H1 (cell line): ENCODE results near the gene SEZ6L. TPM values are rescaled to one million over a fixed set of nuclear protein-coding genes. Genes with fewer than 3 reads are reported as not detected.

Experiments
- CTCF ChIA-PET: fragments of 300-600 bp; sonication (Branson Sonifier 250); formaldehyde crosslinking; loops from one replicate; lab custom pipeline; 2021; ENCODE audit not compliant: partially characterized antibody; lab: Charles Lee
- POLR2A ChIA-PET: fragments of 300-600 bp; sonication (Branson Sonifier 250); formaldehyde crosslinking; loops from one replicate; lab custom pipeline; 2021; ENCODE audit warnings: inconsistent platforms; ENCODE audit not compliant: partially characterized antibody; lab: Charles Lee
- DNase-seq, 2 experiments: peaks; one replicate each; pipeline versions ENCODE4 v3.0.0 to v3.0.0-alpha.2; 2010 to 2022; ENCODE audit warnings: low spot score in 2 of 2, low read depth in 1 of 2, mixed read lengths in 1 of 2
- FAIRE-seq: peaks from 2 replicates; lab custom pipeline; 2011; peaks lifted over from hg19 to GRCh38; lab: Jason Lieb, UNC
- H2AFZ ChIP-seq: 2 replicates; pipeline ENCODE4 v1.8.1; 2012; ENCODE audit warnings: low read length, inconsistent platforms
- H2AK5ac ChIP-seq: 2 replicates; pipeline ENCODE4 v1.6.1; 2013; ENCODE audit warnings: low read depth, low read length
- H2BK120ac ChIP-seq: replicated peaks from 2 replicates; pipeline ENCODE3; 2013; ENCODE audit warnings: low read depth, low read length, inconsistent platforms
- H2BK12ac ChIP-seq: 2 replicates; pipeline ENCODE4 v1.6.1; 2013; ENCODE audit warnings: low read depth, low read length
- H2BK15ac ChIP-seq: 2 replicates; pipeline ENCODE4 v1.6.1; 2013; ENCODE audit warnings: low read length
- H2BK20ac ChIP-seq: 2 replicates; pipeline ENCODE4 v1.6.1; 2013; ENCODE audit warnings: low read length
- H2BK5ac ChIP-seq: 2 replicates; pipeline ENCODE4 v1.6.1; 2013; ENCODE audit warnings: low read depth, low read length
- H3K14ac ChIP-seq: 2 replicates; pipeline ENCODE4 v1.6.1; 2013; ENCODE audit warnings: inconsistent platforms; ENCODE audit not compliant: insufficient read length
- H3K18ac ChIP-seq: 2 replicates; pipeline ENCODE4 v1.6.1; 2013; ENCODE audit warnings: low read length; ENCODE audit errors: extremely low read depth
- H3K23ac ChIP-seq: 2 replicates; pipeline ENCODE4 v1.6.1; 2013; ENCODE audit warnings: inconsistent platforms; ENCODE audit not compliant: insufficient read length
- H3K23me2 ChIP-seq: 2 replicates; pipeline ENCODE4 v1.6.1; 2013; ENCODE audit warnings: low read depth, low read length
- H3K27ac ChIP-seq: 2 replicates; pipeline ENCODE4 v1.6.1; 2011; ENCODE audit warnings: low read depth, low read length, inconsistent platforms
- H3K27me3 ChIP-seq, 4 experiments: replicated peaks in 1 of 4; 1 replicate in 1 of 4; 2 replicates in 3 of 4; pipeline versions ENCODE4 v1.6.1 to v1.8.1; 2011 to 2013; ENCODE audit warnings: low read length in 3 of 4, mild to moderate bottlenecking in 3 of 4, inconsistent platforms in 2 of 4, mixed read lengths in 2 of 4, moderate library complexity in 1 of 4; ENCODE audit not compliant: control insufficient read depth in 3 of 4, insufficient read depth in 3 of 4; ENCODE audit errors: extremely low read depth in 1 of 4
- H3K36me3 ChIP-seq, 4 experiments: 2 replicates each; pipeline versions ENCODE4 v1.6.1 to v1.8.1; 2011 to 2013; ENCODE audit warnings: mild to moderate bottlenecking in 4 of 4, low read length in 3 of 4, moderate library complexity in 2 of 4, control low read depth in 1 of 4, inconsistent platforms in 1 of 4; ENCODE audit not compliant: insufficient read depth in 4 of 4, control insufficient read depth in 2 of 4
- H3K4ac ChIP-seq: replicated peaks from 2 replicates; pipeline ENCODE3; 2013; ENCODE audit warnings: low read length, low read depth, mixed read lengths, inconsistent platforms; ENCODE audit not compliant: insufficient read length
- H3K4me1 ChIP-seq, 4 experiments: replicated peaks in 1 of 4; 1 replicate in 1 of 4; 2 replicates in 3 of 4; pipeline versions ENCODE4 v1.6.1 to v1.8.1; 2011 to 2013; ENCODE audit warnings: low read length in 3 of 4, inconsistent platforms in 2 of 4, mixed read lengths in 1 of 4; ENCODE audit not compliant: insufficient read depth in 4 of 4, control insufficient read depth in 3 of 4
- H3K4me2 ChIP-seq, 2 experiments: 2 replicates each; pipeline versions ENCODE4 v1.6.1 to v1.8.1; 2011 to 2013; ENCODE audit warnings: low read depth in 2 of 2, low read length in 2 of 2, control low read depth in 1 of 2, inconsistent platforms in 1 of 2, mild to moderate bottlenecking in 1 of 2; ENCODE audit not compliant: insufficient read depth in 1 of 2
- H3K4me3 ChIP-seq, 4 experiments: fragments of 200-600, 300-600 bp in 1 of 4; sonication (generic), shearing (Covaris generic), sonication (Bioruptor Twin) in 1 of 4; 2 replicates each; pipeline versions ENCODE4 v1.5.1 to v1.8.1; 2011 to 2016; ENCODE audit warnings: low read length in 4 of 4, low read depth in 3 of 4, control low read depth in 2 of 4, inconsistent platforms in 2 of 4, mild to moderate bottlenecking in 2 of 4, mixed read lengths in 1 of 4, moderate library complexity in 1 of 4; ENCODE audit not compliant: insufficient read depth in 2 of 4; ENCODE audit errors: extremely low read depth in 1 of 4
- H3K56ac ChIP-seq: replicated peaks from 2 replicates; pipeline ENCODE3; 2013; ENCODE audit warnings: low read depth, mild to moderate bottlenecking, mixed read lengths, low read length, inconsistent platforms; ENCODE audit not compliant: insufficient read length
- H3K79me1 ChIP-seq: 2 replicates; pipeline ENCODE4 v1.6.1; 2013; ENCODE audit warnings: low read depth, low read length, control low read depth
- H3K79me2 ChIP-seq, 2 experiments: 2 replicates each; pipeline versions ENCODE4 v1.6.1 to v1.8.1; 2012 to 2013; ENCODE audit warnings: low read length in 2 of 2, mild to moderate bottlenecking in 2 of 2, inconsistent platforms in 1 of 2; ENCODE audit not compliant: insufficient read depth in 2 of 2, control insufficient read depth in 1 of 2
- H3K9ac ChIP-seq, 4 experiments: replicated peaks in 1 of 4; 1 replicate in 1 of 4; 2 replicates in 3 of 4; pipeline versions ENCODE4 v1.6.1 to v1.8.1; 2011 to 2013; ENCODE audit warnings: low read depth in 3 of 4, low read length in 3 of 4, control low read depth in 2 of 4, mild to moderate bottlenecking in 2 of 4, moderate library complexity in 2 of 4, inconsistent platforms in 1 of 4; ENCODE audit errors: extremely low read depth in 1 of 4
- H3K9me3 ChIP-seq, 2 experiments: 2 replicates each; pipeline versions ENCODE4 v1.6.1 to v1.8.1; 2012 to 2013; ENCODE audit warnings: mild to moderate bottlenecking in 2 of 2, moderate library complexity in 2 of 2, control low read depth in 1 of 2, inconsistent platforms in 1 of 2, low read depth in 1 of 2, low read length in 1 of 2, mixed read lengths in 1 of 2; ENCODE audit not compliant: insufficient read depth in 2 of 2
- H4K20me1 ChIP-seq, 2 experiments: replicated peaks in 1 of 2; 2 replicates each; pipeline versions ENCODE3 to v1.8.1; 2011 to 2013; ENCODE audit warnings: inconsistent platforms in 2 of 2, low read length in 2 of 2, mild to moderate bottlenecking in 1 of 2; ENCODE audit not compliant: insufficient read depth in 2 of 2, control insufficient read depth in 1 of 2
- H4K5ac ChIP-seq: 2 replicates; pipeline ENCODE4 v1.6.1; 2013; ENCODE audit warnings: low read length, low read depth, mixed read lengths, inconsistent platforms; ENCODE audit not compliant: insufficient read length
- H4K8ac ChIP-seq: 2 replicates; pipeline ENCODE4 v1.8.0; 2013; ENCODE audit warnings: mild to moderate bottlenecking, moderate library complexity, low read length, inconsistent platforms; ENCODE audit not compliant: insufficient read depth; ENCODE audit errors: extremely low read depth
- H4K91ac ChIP-seq: replicated peaks from 2 replicates; pipeline ENCODE3; 2013; ENCODE audit warnings: low read length, mixed read lengths, inconsistent platforms; ENCODE audit not compliant: insufficient read length
- ASH2L ChIP-seq: fragments of 200-600, 300-600 bp; sonication (generic); IDR thresholded peaks from one replicate; pipeline ENCODE4 v1.7.1; 2017; ENCODE audit warnings: low read length
- CHD2 ChIP-seq: IDR thresholded peaks from 2 replicates; pipeline ENCODE4 v1.6.1; 2012; ENCODE audit warnings: low read length, improper control_type of control experiment
- EZH2 ChIP-seq: fragments of 200-600 bp; sonication (generic); IDR thresholded peaks from 2 replicates; pipeline ENCODE4 v1.7.1; 2012; ENCODE audit warnings: low read depth, mild to moderate bottlenecking, moderate library complexity, low read length, inconsistent platforms; ENCODE audit not compliant: severe bottlenecking
- GABPA ChIP-seq: IDR thresholded peaks from 2 replicates; pipeline ENCODE4 v1.6.1; 2011; ENCODE audit warnings: mild to moderate bottlenecking, low read length, moderate library complexity, borderline replicate concordance; ENCODE audit not compliant: insufficient read depth
- KDM1A ChIP-seq: fragments of 200-600, 300-600 bp; sonication (generic); IDR thresholded peaks from 2 replicates; pipeline ENCODE4 v1.7.1; 2016; ENCODE audit warnings: mild to moderate bottlenecking, low read length, borderline replicate concordance
- MAFK ChIP-seq: IDR thresholded peaks from 2 replicates; pipeline ENCODE4 v1.6.1; 2012; ENCODE audit warnings: low read depth, mild to moderate bottlenecking, improper control_type of control experiment, low read length
- SIN3A ChIP-seq, 2 experiments: IDR thresholded peaks in 1 of 2; conservative IDR thresholded peaks in 1 of 2; 2 replicates each; pipeline ENCODE4 v1.6.1; 2011 to 2012; ENCODE audit warnings: low read length in 2 of 2, improper control_type of control experiment in 1 of 2, low read depth in 1 of 2, mild to moderate bottlenecking in 1 of 2
- SP4 ChIP-seq: IDR thresholded peaks from 2 replicates; pipeline ENCODE4 v1.6.1; 2012; ENCODE audit warnings: low read length, inconsistent platforms
- TBP ChIP-seq: IDR thresholded peaks from 2 replicates; pipeline ENCODE4 v1.6.1; 2011; ENCODE audit warnings: low read depth, low read length, improper control_type of control experiment
- WGBS, 2 experiments: shearing (Covaris generic) in 1 of 2; methylation state at CpG; one replicate each; pipeline versions ENCODE4 v1.1.6 to v1.1.7; 2013 to 2015; ENCODE audit warnings: low lambda C conversion rate in 2 of 2, mixed read lengths in 2 of 2, inconsistent platforms in 1 of 2, low coverage in 1 of 2, missing lambda C conversion rate in 1 of 2; ENCODE audit not compliant: insufficient replicate concordance in 2 of 2, insufficient coverage in 1 of 2, insufficient read length in 1 of 2; ENCODE audit errors: extremely low coverage in 1 of 2, missing lambda C conversion rate in 1 of 2; 5-methylcytosine and 5-hydroxymethylcytosine counted together
- polyA plus RNA-seq, 7 experiments: library from polyadenylated mRNA; depleted of rRNA in 3 of 7; stranded (reverse) in 5 of 7; unstranded in 2 of 7; fragments of >200 nt in 5 of 7; fragments of 200-250 nt in 2 of 7; gene quantifications; 1 replicate in 5 of 7; 2 replicates in 1 of 7; 4 replicates in 1 of 7; pipeline versions ENCODE4 v1.2.1 to v1.2.3, GENCODE V29; 2011 to 2013; ENCODE audit warnings: missing spikeins in 2 of 7, mixed read lengths in 2 of 7
- total RNA-seq: library from RNA; stranded (reverse); fragmentation: NEBNext Ultra II Directional; extraction: Animal tissue kit (Norgen Biotek cat#: 25700); gene quantifications from 2 replicates; pipeline ENCODE4 v1.2.1, GENCODE V29; 2021
- TF ChIP-seq, protein P1 (sequence below): IDR thresholded peaks from 2 replicates; pipeline ENCODE4 v1.6.1; 2012; ENCODE audit warnings: inconsistent platforms
- TF ChIP-seq, protein P2 (sequence below), 3 experiments: IDR thresholded peaks; 1 replicate in 2 of 3; 2 replicates in 1 of 3; pipeline versions ENCODE4 v1.5.1 to v1.6.1; 2011; ENCODE audit warnings: low read length in 3 of 3, mild to moderate bottlenecking in 3 of 3, inconsistent platforms in 2 of 3, low read depth in 1 of 3, moderate library complexity in 1 of 3; ENCODE audit not compliant: insufficient read depth in 1 of 3; ENCODE audit errors: control extremely low read depth in 1 of 3

The SEZ6L gene
- total and polyA plus RNA-seq, 2 of the 8 experiments (the other 6 are each of a cell fraction or from before 2014, with no cell fraction given): 0.06 to 0.33 TPM

DNA sequence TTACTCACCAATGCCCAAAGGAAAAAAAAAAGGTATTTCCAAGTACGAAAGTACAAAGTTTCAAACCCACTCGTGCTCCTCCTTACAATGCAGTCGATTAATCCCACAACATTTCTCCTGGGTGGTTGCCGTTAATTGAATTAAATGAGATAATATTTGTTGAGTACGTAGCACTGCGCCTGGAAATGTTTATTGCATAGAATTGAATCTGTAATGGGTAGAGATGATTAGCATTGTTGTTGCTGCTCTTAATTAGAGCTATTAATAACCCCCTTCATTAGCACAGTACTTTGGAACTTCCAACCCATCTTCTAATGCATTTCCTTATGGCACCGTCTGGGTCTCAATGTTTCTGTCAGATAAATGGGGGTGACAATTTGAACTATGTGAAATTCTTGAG, 77.3 kb downstream of the SEZ6L start:
- ChIA-PET POLR2A (no interaction called here), CTCF (interaction anchor here (1.7 kb wide), 1 partner anchor 74 kb away, joined by 3 read pairs; no protein-coding TSS in a partner anchor)
- no peak overlapping the region for H2AFZ ChIP-seq
- WGBS, 2 experiments: 98% methylated on average over 7 of the region's 7 CpGs; no CpG with 5 or more reads in 1 of the 2 experiments
- no peaks in the 10 kb centered on the region for H3K79me1 ChIP-seq
- no peaks in the 10 kb centered on the region for H3K79me2 ChIP-seq
- H3K4me3 ChIP-seq: no peak overlapping the region
- no peak overlapping the region for H3K14ac ChIP-seq
- no peaks in the 10 kb centered on the region for H3K23me2 ChIP-seq
- H2BK15ac ChIP-seq: no peak overlapping the region
- no peak overlapping the region for H3K18ac ChIP-seq
- peaks cover 0 to 3% (median 0%) of the 10 kb centered on the region in 4 experiments; a peak in 3 of 7 replicates for H3K27me3 ChIP-seq
- H3K27ac ChIP-seq: no peak overlapping the region
- FAIRE-seq (no peak), DNase-seq (no peak)
- no peaks in the 10 kb centered on the region for H3K4me1 ChIP-seq
- H2BK12ac ChIP-seq: no peak overlapping the region
- no peak overlapping the region for H4K5ac ChIP-seq
- H2BK120ac ChIP-seq: no peak overlapping the region
- no peak overlapping the region for H3K4me2 ChIP-seq
- no peak overlapping the region for H2AK5ac ChIP-seq
- H2BK5ac ChIP-seq: no peak overlapping the region
- no peak overlapping the region for H3K23ac ChIP-seq
- H2BK20ac ChIP-seq: no peak overlapping the region
- H3K9ac ChIP-seq: no peak overlapping the region
- no peak overlapping the region for H3K4ac ChIP-seq
- H4K20me1 ChIP-seq: no peaks in the 10 kb centered on the region
- no peaks in the 10 kb centered on the region for H3K36me3 ChIP-seq
- H4K8ac ChIP-seq: no peak overlapping the region
- H3K56ac ChIP-seq: no peak overlapping the region
- H3K9me3 ChIP-seq: no peaks in the 10 kb centered on the region; a peak in 1 of 4 replicates
- H4K91ac ChIP-seq: no peak overlapping the region
- TF ChIP-seq EZH2 (no peak), GABPA (no peak), CHD2 (no peak), ASH2L (no peak), TBP (no peak), SP4 (no peak), SIN3A (conservative IDR thresholded peaks at IDR 0.05 in 1 of 2, IDR thresholded peaks at IDR 0.05 in 1 of 2; ENCODE audit: low read depth in 1 of 2, low read length in 2 of 2) (no peak), MAFK (no peak), KDM1A (no peak)
- TF ChIP-seq, protein P1, sequence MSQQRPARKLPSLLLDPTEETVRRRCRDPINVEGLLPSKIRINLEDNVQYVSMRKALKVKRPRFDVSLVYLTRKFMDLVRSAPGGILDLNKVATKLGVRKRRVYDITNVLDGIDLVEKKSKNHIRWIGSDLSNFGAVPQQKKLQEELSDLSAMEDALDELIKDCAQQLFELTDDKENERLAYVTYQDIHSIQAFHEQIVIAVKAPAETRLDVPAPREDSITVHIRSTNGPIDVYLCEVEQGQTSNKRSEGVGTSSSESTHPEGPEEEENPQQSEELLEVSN: no peak
- TF ChIP-seq, protein P2, sequence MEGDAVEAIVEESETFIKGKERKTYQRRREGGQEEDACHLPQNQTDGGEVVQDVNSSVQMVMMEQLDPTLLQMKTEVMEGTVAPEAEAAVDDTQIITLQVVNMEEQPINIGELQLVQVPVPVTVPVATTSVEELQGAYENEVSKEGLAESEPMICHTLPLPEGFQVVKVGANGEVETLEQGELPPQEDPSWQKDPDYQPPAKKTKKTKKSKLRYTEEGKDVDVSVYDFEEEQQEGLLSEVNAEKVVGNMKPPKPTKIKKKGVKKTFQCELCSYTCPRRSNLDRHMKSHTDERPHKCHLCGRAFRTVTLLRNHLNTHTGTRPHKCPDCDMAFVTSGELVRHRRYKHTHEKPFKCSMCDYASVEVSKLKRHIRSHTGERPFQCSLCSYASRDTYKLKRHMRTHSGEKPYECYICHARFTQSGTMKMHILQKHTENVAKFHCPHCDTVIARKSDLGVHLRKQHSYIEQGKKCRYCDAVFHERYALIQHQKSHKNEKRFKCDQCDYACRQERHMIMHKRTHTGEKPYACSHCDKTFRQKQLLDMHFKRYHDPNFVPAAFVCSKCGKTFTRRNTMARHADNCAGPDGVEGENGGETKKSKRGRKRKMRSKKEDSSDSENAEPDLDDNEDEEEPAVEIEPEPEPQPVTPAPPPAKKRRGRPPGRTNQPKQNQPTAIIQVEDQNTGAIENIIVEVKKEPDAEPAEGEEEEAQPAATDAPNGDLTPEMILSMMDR (IDR thresholded peaks at IDR 0.05; ENCODE audit: control extremely low read depth in 1 of 3, insufficient read depth in 1 of 3, low read depth in 1 of 3, low read length in 3 of 3): no peak
